Glutamatergic neuron (in vitro differentiated cells): ENCODE results near the gene DYNC2I2. TPM values are rescaled to one million over a fixed set of nuclear protein-coding genes. Genes with fewer than 3 reads are reported as not detected.
A peak's percentile ranks its signal among the peaks of the same experiment; 100 is the strongest.

Experiments
- DNase-seq: peaks from one replicate; pipeline ENCODE4 v3.0.0; 2022
- H3K27ac Mint-ChIP-seq: one replicate; pipeline ENCODE4 v1.8.0; 2020; ENCODE audit warnings: mild to moderate bottlenecking, mixed read lengths, inconsistent platforms; ENCODE audit not compliant: unreplicated experiment
- H3K27me3 Mint-ChIP-seq: one replicate; pipeline ENCODE4 v1.8.0; 2020; ENCODE audit warnings: mild to moderate bottlenecking, moderate library complexity, mixed read lengths, inconsistent platforms; ENCODE audit not compliant: unreplicated experiment
- H3K36me3 Mint-ChIP-seq: one replicate; pipeline ENCODE4 v1.8.0; 2020; ENCODE audit warnings: mild to moderate bottlenecking, mixed read lengths, inconsistent platforms; ENCODE audit not compliant: unreplicated experiment
- H3K4me1 Mint-ChIP-seq: one replicate; pipeline ENCODE4 v1.8.0; 2020; ENCODE audit warnings: mild to moderate bottlenecking, low read depth, mixed read lengths, inconsistent platforms; ENCODE audit not compliant: unreplicated experiment
- H3K4me3 Mint-ChIP-seq: one replicate; pipeline ENCODE4 v1.8.0; 2020; ENCODE audit warnings: mild to moderate bottlenecking, mixed read lengths, inconsistent platforms; ENCODE audit not compliant: unreplicated experiment
- H3K9me3 Mint-ChIP-seq: one replicate; pipeline ENCODE4 v1.8.0; 2020; ENCODE audit warnings: mild to moderate bottlenecking, moderate library complexity, mixed read lengths, inconsistent platforms; ENCODE audit not compliant: unreplicated experiment
- CTCF ChIP-seq: fragments of 200-600 bp; sonication (generic); IDR thresholded peaks from one replicate; pipeline ENCODE4 v1.5.0; 2021; ENCODE audit not compliant: partially characterized antibody, unreplicated experiment
- total RNA-seq: library from RNA; stranded (reverse); fragmentation: NEBNext Ultra II Directional; extraction: Animal tissue kit (Norgen Biotek cat#: 25700); gene quantifications from one replicate; pipeline ENCODE4 v1.2.1, GENCODE V29; 2021; ENCODE audit not compliant: unreplicated experiment

DYNC2I2 gene
- total RNA-seq, 1 donor from 2014 or later: 15.0 TPM

GRCh38 chr9:128628471-128629048 is 28.1 kb downstream of the DYNC2I2 start:
- H3K9me3 Mint-ChIP-seq: peaks cover 12% of the 10 kb centered on the region
- peaks cover 8% of the 10 kb centered on the region for H3K27me3 Mint-ChIP-seq
- H3K4me1 Mint-ChIP-seq: no peaks in the 10 kb centered on the region
- no peak overlapping the region for H3K4me3 Mint-ChIP-seq
- DNase-seq: no peak
- no peak for TF ChIP-seq CTCF
- H3K36me3 Mint-ChIP-seq: peaks cover 7% of the 10 kb centered on the region
- peak overlapping the region; percentile 34 for H3K27ac Mint-ChIP-seq

GRCh38 chr9:128627906-128628305 is 28.7 kb downstream of the DYNC2I2 start:
- peaks cover 7% of the 10 kb centered on the region for H3K36me3 Mint-ChIP-seq
- H3K27me3 Mint-ChIP-seq: peaks cover 8% of the 10 kb centered on the region
- peaks cover 12% of the 10 kb centered on the region for H3K9me3 Mint-ChIP-seq
- no peak for DNase-seq
- no peak overlapping the region for H3K27ac Mint-ChIP-seq
- H3K4me3 Mint-ChIP-seq: no peak overlapping the region
- no peaks in the 10 kb centered on the region for H3K4me1 Mint-ChIP-seq
- TF ChIP-seq CTCF: no peak

- peaks cover 7% of the 10 kb centered on the region for H3K36me3 Mint-ChIP-seq
- H3K4me1 Mint-ChIP-seq: no peaks in the 10 kb centered on the region
- H3K27ac Mint-ChIP-seq: no peak overlapping the region
- peaks cover 8% of the 10 kb centered on the region for H3K27me3 Mint-ChIP-seq
- H3K9me3 Mint-ChIP-seq: peaks cover 12% of the 10 kb centered on the region
- no peak for DNase-seq
- no peak overlapping the region for H3K4me3 Mint-ChIP-seq
- TF ChIP-seq CTCF: no peak
Observed at GRCh38 chr9:128627127-128627715, 29.4 kb downstream of the DYNC2I2 start.

GRCh38 chr9:128626181-128626580 is 30.5 kb downstream of the DYNC2I2 start:
- no peak for TF ChIP-seq CTCF
- H3K36me3 Mint-ChIP-seq: peaks cover 7% of the 10 kb centered on the region
- H3K27me3 Mint-ChIP-seq: peaks cover 8% of the 10 kb centered on the region
- no peak overlapping the region for H3K4me3 Mint-ChIP-seq
- no peaks in the 10 kb centered on the region for H3K4me1 Mint-ChIP-seq
- DNase-seq: no peak
- H3K27ac Mint-ChIP-seq: no peak overlapping the region
- H3K9me3 Mint-ChIP-seq: peaks cover 9% of the 10 kb centered on the region

GRCh38 chr9:128625391-128626146 is 31.1 kb downstream of the DYNC2I2 start:
- peaks cover 8% of the 10 kb centered on the region for H3K27me3 Mint-ChIP-seq
- no peak overlapping the region for H3K27ac Mint-ChIP-seq
- peaks cover 7% of the 10 kb centered on the region for H3K36me3 Mint-ChIP-seq
- H3K9me3 Mint-ChIP-seq: peaks cover 9% of the 10 kb centered on the region
- H3K4me3 Mint-ChIP-seq: no peak overlapping the region
- TF ChIP-seq CTCF: no peak
- no peaks in the 10 kb centered on the region for H3K4me1 Mint-ChIP-seq
- no peak for DNase-seq
